NCI-H748 (cell line): ENCODE results near the gene RGMB.

Experiments
- DNase-seq: peaks from one replicate; lab custom pipeline; 2025; ENCODE audit not compliant: unreplicated experiment; lab: John Stamatoyannopoulos, UW

RGMB gene

DNA sequence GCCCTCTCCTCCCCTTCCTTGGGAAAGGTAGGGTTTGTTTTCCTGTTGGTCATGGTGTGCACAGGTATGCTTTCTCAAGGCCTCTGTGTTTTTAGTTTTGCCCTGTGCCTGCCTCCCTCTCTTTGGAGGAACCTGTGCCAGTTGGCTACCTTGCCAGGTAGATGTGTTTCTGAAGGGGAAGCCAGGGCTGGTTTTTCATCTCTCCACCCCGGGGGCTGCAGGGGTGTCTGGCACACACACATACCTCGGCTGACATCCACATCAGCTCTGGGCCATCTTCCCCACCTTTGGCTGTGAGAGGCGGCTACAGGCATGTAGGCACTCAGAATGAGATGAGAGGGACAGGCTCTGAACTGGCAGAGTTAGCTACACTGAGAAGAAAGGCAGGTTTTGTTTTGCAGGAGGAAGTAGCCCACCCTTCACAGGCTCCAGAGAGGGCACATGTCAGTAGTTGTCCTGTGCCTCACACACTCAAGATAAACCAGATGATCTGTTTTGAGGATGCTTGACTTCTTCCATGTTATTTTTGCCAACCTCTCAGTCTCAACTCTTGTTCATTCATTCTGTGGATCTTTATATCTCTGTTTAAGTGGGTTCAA, 9.7 kb downstream of the RGMB start:
- no peak for DNase-seq

GRCh38 chr5:98784411-98784810, 10.9 kb downstream of the RGMB start:
- DNase-seq: no peak

DNA sequence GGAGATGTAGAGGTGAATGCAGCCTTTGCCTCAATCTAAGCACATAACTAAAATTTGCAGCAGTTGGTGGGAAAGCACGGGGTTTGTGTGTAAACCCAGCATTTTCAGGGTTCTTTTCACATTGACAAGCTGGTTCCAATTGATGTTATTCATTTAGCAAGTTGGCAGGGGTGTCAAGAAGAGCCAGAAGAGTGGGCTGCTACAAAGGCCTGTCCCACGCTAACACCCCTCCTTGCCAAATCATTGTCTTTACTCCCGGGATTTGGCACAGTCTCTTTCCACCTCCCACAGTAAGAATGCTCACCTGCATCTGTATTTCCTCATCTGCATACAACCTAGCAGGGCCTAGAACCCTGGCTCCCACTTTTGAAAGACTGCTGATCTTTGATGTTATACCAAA, 11.8 kb downstream of the RGMB start:
- no peak for DNase-seq

DNA sequence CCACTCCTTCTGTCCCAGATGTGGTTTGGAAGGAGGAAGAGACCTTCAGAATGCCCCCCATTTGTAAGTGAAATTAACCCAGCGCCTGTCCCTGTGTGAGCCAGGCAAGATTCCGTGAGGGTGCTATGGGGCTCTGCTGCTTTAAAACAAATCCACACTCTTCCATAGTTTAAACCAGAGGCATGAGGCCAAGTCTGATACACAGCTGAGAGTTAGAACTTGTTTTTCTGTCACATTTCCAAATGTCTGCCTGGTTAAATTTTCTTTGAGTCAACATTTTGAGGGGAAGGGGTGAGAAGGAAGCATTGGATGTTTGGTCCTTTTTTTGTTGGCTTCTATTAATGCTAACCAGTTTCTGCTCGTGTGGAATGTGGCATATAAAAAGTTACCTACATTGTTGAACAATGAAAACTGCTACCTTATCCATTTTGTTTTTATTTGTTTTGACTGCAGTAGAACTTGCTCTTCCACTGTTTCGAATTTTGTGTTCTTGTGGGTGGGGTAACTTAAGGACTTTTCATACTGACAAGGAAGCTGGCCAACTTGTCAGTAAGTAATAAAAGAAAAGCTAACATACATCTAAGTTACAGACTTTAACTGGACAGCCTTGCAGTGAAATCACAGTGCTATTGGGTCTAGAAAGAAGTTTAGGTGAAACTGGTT, 12.9 kb downstream of the RGMB start:
- no peak for DNase-seq

DNA sequence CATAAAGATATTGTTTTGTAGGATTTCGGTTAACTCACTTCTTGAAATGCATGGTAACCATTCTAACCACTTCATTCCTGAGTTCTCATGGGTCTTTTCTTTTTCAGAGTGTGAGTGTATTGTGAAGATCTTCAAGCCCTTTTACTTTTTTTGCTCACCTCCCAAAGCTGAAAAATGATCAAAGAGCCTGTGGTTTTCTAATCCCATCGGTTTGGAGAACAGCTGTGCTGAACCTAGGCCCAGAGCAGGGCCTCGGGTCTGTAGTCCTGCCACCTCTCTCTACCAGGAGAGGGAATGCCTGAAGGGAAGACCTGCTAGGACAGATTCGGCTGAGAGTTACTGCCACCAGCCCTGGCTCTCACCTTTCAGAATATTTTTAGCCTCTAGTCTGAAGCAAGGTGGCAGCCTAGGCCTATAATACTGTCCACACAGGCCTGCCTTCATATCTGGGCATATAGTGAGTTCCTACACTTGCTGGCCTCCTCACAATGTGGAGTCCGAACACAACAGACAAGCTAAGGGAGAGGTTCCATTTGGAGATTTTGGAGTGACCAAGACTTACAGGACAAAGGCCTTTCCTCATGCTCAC, 13.8 kb downstream of the RGMB start:
- DNase-seq: no peak

- DNase-seq: no peak
Observed at GRCh38 chr5:98789029-98789428, 15.6 kb downstream of the RGMB start.

GRCh38 chr5:98791001-98791519, 17.6 kb downstream of the RGMB start:
- no peak for DNase-seq

- DNase-seq: no peak
Observed at GRCh38 chr5:98791898-98792580, 18.6 kb downstream of the RGMB start.

GRCh38 chr5:98793223-98793622, 19.8 kb downstream of the RGMB start:
- no peak for DNase-seq

- DNase-seq: no peak
Observed at GRCh38 chr5:98794001-98794400, 20.5 kb downstream of the RGMB start.

DNA sequence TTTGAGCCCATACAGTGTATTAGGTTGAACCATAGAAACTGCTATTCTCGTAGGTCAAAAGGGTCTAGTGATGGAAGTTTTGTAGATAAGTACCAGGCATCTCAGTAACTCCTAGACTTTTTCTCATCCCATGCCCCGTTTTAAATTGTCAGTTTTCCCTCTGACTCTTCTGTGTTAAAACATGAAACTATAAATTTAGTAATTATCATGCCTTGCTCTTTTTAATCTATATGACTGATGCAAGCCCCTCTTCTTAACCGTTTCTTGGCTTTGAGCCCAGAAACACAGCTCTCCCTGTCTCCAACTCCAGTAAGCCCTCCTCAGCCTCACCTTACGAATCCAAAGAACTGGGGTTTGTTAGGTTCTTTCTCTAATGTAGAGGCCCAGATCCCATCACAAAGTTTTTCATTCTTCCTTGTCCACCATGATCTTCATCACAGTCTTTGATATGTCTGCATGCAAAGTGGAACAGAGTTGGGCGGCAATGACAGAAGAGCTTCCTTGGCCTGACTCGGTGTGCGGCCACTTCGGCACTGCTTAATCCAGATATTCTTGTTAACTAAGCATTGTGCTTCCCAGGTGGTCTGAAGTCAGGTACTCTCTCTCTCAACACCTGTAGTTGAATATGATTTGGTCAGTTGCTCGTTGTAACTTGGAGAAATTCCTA, 21.1 kb downstream of the RGMB start:
- DNase-seq: no peak

- no peak for DNase-seq
Observed at GRCh38 chr5:98795243-98795642, 21.8 kb downstream of the RGMB start.

DNA sequence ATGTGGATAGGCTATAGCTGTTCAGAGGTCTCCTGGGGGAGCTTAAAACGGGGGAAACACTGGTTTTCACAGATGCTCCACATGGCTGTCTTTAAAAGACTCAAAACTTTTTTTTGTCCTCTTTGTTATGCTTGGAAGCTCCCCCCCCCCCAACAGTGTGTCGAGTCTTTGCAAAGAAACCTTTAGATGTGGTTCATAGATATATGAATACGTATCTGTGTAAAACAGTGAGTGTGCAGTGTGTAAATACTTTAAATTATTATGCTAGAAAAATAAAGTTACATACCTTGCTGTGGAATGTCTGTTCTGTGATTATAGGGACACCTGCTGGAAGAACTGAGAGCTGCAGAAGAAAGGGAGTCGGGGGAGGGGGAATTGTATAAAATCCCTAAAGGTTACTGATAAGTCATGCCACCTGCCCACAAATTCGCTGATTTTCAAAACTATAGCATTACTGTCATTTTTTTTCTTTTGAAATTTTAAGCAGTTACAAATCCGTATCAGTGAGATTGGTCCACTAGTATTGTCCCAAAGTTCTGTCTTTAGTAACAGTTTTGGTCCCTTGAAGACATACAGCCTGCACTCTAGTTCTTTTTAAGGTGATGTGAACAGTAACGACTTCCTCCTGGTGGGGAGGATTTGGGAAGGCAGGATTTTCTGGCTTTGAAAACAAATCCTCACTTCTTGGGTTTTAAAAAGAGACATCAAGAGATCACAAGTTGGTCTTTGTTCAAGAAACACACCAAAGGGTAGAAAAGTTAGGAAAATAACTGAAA, 22.9 kb downstream of the RGMB start:
- DNase-seq: peak; percentile 28

- DNase-seq: no peak
Observed at GRCh38 chr5:98798371-98798770, 24.9 kb downstream of the RGMB start.

DNA sequence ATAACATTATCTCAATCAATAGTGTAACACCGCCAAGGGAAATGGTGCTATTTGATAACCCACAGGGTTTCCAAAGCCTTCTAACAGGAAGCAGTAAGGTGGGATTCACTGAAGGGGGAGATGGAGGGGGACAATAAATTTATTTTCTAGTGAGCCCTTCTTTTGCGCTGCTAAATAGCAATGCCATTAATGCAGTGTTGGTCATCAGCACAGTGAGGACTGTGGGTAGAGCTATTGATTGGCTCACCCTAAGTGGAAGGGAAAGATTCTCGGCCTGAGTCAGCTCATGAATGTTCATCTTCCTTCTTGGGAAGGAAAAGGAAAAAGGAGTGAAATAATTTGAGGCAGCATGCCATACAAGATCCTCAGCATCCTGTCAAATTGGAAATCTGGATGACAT, 25.4 kb downstream of the RGMB start:
- no peak for DNase-seq

DNA sequence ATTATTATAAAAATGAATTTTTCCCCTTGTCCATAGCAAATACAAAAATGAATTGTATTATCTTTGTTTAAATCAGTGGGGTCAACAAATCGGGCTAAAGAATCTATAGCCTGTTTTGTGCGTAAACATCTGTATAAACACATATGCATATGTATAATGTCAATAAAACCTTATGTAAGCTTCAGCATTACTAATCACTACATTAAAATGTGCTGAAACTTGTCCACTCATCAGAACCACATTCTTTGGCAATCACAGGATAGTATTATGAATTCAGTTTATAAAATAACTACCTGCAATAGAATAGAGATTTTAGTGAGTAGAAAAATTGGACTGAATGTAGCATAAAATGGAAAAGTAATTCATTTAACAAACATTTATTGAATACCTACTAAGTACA, 30.6 kb downstream of the RGMB start:
- DNase-seq: no peak

- no peak for DNase-seq
Observed at GRCh38 chr5:98805070-98805469, 31.6 kb downstream of the RGMB start.

GRCh38 chr5:98807806-98808205, 34.3 kb downstream of the RGMB start:
- DNase-seq: no peak

DNA sequence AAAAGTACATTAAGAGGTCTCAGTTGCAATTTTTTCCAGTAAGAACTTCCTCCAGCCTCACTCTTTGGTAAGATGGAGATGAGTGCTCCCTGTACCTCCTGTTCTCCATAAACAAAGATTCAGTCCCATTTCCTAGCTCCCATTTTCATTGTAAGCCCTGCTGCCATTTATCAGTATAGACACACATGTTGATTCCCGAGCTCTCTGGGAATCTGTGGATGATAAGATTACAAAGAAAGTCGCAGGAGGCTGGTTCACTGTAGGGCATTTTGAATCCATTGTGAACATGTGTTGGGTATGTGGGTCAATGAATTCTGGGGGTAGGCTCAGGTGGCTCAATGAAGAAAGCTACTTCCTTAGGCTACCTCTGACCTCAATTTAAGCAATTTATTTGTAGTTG, 36.7 kb downstream of the RGMB start:
- no peak for DNase-seq

DNA sequence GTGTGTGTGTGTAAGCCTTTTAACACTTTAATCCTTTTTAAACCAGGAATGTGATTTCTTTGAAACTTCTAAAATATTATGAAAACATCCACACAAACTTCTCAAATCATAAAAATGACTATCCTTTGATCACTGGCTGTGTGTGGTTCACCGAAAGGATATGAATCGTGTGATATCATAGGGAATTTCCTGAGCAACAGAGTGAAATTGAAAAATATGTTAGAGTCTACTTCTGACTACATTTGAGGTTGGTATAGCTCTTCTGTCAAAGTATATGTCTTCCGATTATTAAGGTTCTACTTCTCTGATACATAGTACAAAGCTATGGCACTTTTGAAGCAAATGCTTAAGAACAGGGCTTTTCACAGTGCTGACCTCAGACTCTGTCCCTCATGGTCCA, 40.3 kb downstream of the RGMB start:
- no peak for DNase-seq
